Loucy (cell line): Measurements from ENCODE around the gene SLC25A26.
A peak's percentile ranks its signal among the peaks of the same experiment; 100 is the strongest.

Experiments
- H2AFZ ChIP-seq: fragments of 200-600 bp; sonication (generic); 2 replicates; pipeline ENCODE4 v1.6.0; 2016; ENCODE audit warnings: antibody characterized with exemption, mild to moderate bottlenecking, low read length, moderate library complexity
- H3F3A ChIP-seq: fragments of 200-600 bp; 2 replicates; pipeline ENCODE4 v1.6.0; 2016; ENCODE audit warnings: antibody characterized with exemption, low read depth, mild to moderate bottlenecking
- H3K27me3 ChIP-seq: fragments of 200-600 bp; sonication (generic); 2 replicates; pipeline ENCODE4 v1.6.1; 2014; ENCODE audit warnings: low read length, mild to moderate bottlenecking; ENCODE audit not compliant: insufficient read depth, poor library complexity, severe bottlenecking
- H3K36me3 ChIP-seq: fragments of 200-600 bp; sonication (generic); 2 replicates; pipeline ENCODE4 v1.6.1; 2016; ENCODE audit warnings: low read length; ENCODE audit not compliant: insufficient read depth
- H3K4me1 ChIP-seq: fragments of 200-600 bp; sonication (generic); 2 replicates; pipeline ENCODE4 v1.5.1; 2014; ENCODE audit warnings: low read length, mild to moderate bottlenecking; ENCODE audit not compliant: insufficient read depth, poor library complexity, severe bottlenecking
- H3K4me2 ChIP-seq: fragments of 200-600 bp; sonication (generic); 2 replicates; pipeline ENCODE4 v1.6.0; 2014; ENCODE audit warnings: antibody characterized with exemption, low read length, low read depth, mild to moderate bottlenecking; ENCODE audit not compliant: poor library complexity, severe bottlenecking
- H3K4me3 ChIP-seq: fragments of 200-600 bp; sonication (generic); 2 replicates; pipeline ENCODE4 v1.5.1; 2014; ENCODE audit warnings: low read length, mild to moderate bottlenecking, mixed read lengths; ENCODE audit not compliant: poor library complexity, severe bottlenecking
- H3K79me2 ChIP-seq: fragments of 200-600 bp; sonication (generic); 2 replicates; pipeline ENCODE4 v1.6.1; 2014; ENCODE audit warnings: low read length; ENCODE audit not compliant: insufficient read depth
- H3K9ac ChIP-seq: fragments of 200-600 bp; sonication (generic); 2 replicates; pipeline ENCODE4 v1.6.0; 2014; ENCODE audit warnings: mild to moderate bottlenecking, low read depth, low read length, moderate library complexity; ENCODE audit not compliant: poor library complexity, severe bottlenecking
- H3K9me2 ChIP-seq: fragments of 200-600 bp; sonication (generic); replicated peaks from 2 replicates; pipeline ENCODE4 v1.6.1; 2016; ENCODE audit warnings: low read depth, low read length, mixed read lengths
- H3K9me3 ChIP-seq: fragments of 200-600 bp; sonication (generic); 2 replicates; pipeline ENCODE4 v1.6.1; 2014; ENCODE audit warnings: mild to moderate bottlenecking, antibody characterized with exemption, low read length, low read depth; ENCODE audit not compliant: insufficient read depth
- H4K20me1 ChIP-seq: fragments of 200-600 bp; sonication (generic); 2 replicates; pipeline ENCODE4 v1.6.0; 2014; ENCODE audit warnings: antibody characterized with exemption, low read length, mild to moderate bottlenecking; ENCODE audit not compliant: insufficient read depth, poor library complexity, severe bottlenecking
- EZH2phosphoT487 ChIP-seq: fragments of 200-600 bp; IDR thresholded peaks from 2 replicates; pipeline ENCODE4 v1.6.1; 2018; ENCODE audit warnings: antibody characterized with exemption, mild to moderate bottlenecking, moderate library complexity, borderline replicate concordance
- TF ChIP-seq, protein P1 (sequence below): fragments of 200-600 bp; sonication (generic); conservative IDR thresholded peaks from 2 replicates; pipeline ENCODE4 v1.5.1; 2014; ENCODE audit warnings: mild to moderate bottlenecking, antibody characterized with exemption, low read length

The SLC25A26 gene

GRCh38 chr3:66196633-66197032, 24.2 kb upstream of the SLC25A26 start:
- H3K27me3 ChIP-seq = no peaks in the 10 kb centered on the region
- no peaks in the 10 kb centered on the region for H3K79me2 ChIP-seq
- H3K4me2 ChIP-seq = no peak overlapping the region
- no peaks in the 10 kb centered on the region for H3F3A ChIP-seq
- H3K36me3 ChIP-seq = no peaks in the 10 kb centered on the region
- H2AFZ ChIP-seq = no peak overlapping the region
- no peaks in the 10 kb centered on the region for H3K9me2 ChIP-seq
- no peaks in the 10 kb centered on the region for H3K4me1 ChIP-seq
- no peak overlapping the region for H3K4me3 ChIP-seq
- H4K20me1 ChIP-seq = no peaks in the 10 kb centered on the region
- no peaks in the 10 kb centered on the region for H3K9me3 ChIP-seq
- TF ChIP-seq EZH2phosphoT487 = no peak
- TF ChIP-seq, protein P1, sequence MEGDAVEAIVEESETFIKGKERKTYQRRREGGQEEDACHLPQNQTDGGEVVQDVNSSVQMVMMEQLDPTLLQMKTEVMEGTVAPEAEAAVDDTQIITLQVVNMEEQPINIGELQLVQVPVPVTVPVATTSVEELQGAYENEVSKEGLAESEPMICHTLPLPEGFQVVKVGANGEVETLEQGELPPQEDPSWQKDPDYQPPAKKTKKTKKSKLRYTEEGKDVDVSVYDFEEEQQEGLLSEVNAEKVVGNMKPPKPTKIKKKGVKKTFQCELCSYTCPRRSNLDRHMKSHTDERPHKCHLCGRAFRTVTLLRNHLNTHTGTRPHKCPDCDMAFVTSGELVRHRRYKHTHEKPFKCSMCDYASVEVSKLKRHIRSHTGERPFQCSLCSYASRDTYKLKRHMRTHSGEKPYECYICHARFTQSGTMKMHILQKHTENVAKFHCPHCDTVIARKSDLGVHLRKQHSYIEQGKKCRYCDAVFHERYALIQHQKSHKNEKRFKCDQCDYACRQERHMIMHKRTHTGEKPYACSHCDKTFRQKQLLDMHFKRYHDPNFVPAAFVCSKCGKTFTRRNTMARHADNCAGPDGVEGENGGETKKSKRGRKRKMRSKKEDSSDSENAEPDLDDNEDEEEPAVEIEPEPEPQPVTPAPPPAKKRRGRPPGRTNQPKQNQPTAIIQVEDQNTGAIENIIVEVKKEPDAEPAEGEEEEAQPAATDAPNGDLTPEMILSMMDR = peak; percentile 46; the same call in 1 of the 2 replicates
- H3K9ac ChIP-seq = no peak overlapping the region

DNA sequence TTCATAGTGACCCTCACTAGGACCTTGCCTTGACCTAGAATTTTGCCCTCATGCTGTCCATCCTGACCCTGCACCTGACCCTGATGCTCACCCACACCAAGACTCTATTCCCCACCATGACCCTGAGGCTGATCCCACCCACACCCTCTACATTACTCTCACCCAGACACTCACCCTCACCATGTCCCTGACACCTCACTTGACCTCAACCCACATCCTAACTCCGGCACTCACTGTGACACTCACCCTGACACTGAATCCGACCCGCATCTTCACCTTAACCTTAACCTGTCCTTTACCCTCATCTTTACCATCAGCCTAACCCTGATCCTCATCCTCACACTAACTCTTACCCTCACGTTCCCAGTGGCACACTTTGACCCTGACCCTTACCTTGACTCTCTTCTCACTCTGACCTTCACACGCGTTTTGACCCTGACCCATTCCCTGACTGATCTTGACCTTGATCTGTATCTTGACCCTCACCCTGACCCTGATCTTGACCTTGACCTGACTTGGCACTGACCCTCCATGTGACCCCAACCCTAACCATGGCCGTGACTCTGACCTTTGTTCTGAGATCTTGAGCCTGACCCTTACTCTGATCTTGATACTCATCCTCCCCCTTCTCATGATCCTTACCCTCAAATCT, 22.2 kb upstream of the SLC25A26 start:
- Histone ChIP-seq H3K9me3 (no peaks in the 10 kb centered on the region), H4K20me1 (no peaks in the 10 kb centered on the region), H3K4me1 (no peaks in the 10 kb centered on the region), H3K9me2 (no peaks in the 10 kb centered on the region), H3K36me3 (no peaks in the 10 kb centered on the region), H3K4me2 (no peak overlapping the region), H3K27me3 (no peaks in the 10 kb centered on the region), H3K9ac (no peak overlapping the region), H3F3A (no peaks in the 10 kb centered on the region), H3K4me3 (no peak overlapping the region), H3K79me2 (no peaks in the 10 kb centered on the region), H2AFZ (no peak overlapping the region)
- no peak for TF ChIP-seq EZH2phosphoT487
- TF ChIP-seq, protein P1 = no peak

DNA sequence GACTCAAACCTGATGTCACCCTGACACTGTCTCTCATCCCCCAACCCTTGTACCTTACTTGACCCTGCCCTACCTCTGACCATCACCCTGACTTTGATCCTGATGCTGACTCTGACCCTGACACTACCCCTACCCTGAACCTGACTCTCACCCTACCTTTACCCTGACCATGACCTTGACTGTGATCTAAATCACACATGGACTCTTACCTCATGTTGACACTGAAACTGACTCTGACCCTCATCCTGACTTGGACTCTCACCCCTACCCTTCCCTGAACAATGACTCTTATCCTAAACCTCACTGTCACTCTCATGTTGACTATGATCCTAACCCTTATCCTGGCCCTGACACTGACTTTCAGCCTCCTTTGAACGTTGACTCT, 21.7 kb upstream of the SLC25A26 start:
- no peaks in the 10 kb centered on the region for H3F3A ChIP-seq
- no peaks in the 10 kb centered on the region for H3K4me1 ChIP-seq
- H2AFZ ChIP-seq = no peak overlapping the region
- H3K9me2 ChIP-seq = no peaks in the 10 kb centered on the region
- no peaks in the 10 kb centered on the region for H3K27me3 ChIP-seq
- no peak overlapping the region for H3K4me2 ChIP-seq
- no peaks in the 10 kb centered on the region for H4K20me1 ChIP-seq
- no peak overlapping the region for H3K4me3 ChIP-seq
- H3K9ac ChIP-seq = no peak overlapping the region
- H3K79me2 ChIP-seq = no peaks in the 10 kb centered on the region
- H3K9me3 ChIP-seq = no peaks in the 10 kb centered on the region
- no peaks in the 10 kb centered on the region for H3K36me3 ChIP-seq
- no peak for TF ChIP-seq EZH2phosphoT487
- TF ChIP-seq, protein P1 = no peak
